ENCODE measurements around the gene SLC39A11.
"Not testable (repeated sequence)": the region's sequence is repeated elsewhere in the genome, so short reads cannot be mapped to it uniquely, and the experiment has no call there.

The SLC39A11 gene

DNA sequence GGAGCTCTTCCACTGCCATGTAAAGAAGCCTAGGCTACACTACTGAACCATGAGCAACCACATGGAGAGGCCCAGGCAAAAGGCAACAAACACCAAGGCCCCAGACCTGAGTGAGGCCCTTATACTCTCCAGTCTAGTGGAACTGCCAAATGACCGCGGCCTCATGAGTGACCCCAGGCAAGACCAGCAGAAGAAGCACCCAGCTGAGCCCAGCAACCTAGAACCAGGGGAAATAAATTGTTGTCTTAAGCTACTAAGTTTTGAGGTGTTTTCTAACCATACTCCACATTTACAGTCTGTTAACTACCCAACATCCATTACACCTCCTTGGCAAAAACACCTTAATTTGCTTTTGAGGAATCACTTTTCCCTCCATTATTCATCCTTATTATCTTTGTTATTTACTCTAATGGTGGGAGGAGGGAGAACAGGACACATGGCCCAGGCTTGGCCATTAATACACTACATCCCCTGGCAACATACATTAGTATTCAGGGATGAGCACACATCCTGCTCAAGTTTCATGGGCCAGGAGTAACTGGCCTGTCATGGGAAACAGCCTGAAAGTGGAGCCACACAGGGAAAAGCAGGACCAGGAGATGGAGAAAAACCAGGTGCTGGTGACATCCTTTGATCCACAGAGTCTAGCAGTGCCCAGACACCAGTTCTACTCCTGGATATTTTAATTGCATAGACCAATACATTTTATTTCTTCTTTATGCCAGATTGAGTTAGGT lies 26.2 kb downstream of the SLC39A11 start:
- H3K4me3 ChIP-seq: no peak overlapping the region
- no peak overlapping the region for H3K27ac ChIP-seq
- peaks cover 52% of the 10 kb centered on the region for H3K4me1 ChIP-seq
- H4K20me1 ChIP-seq: no peaks in the 10 kb centered on the region
- no peak overlapping the region for H3K9ac ChIP-seq
- H3K27me3 ChIP-seq: no peaks in the 10 kb centered on the region
- H3K4me2 ChIP-seq: no peak overlapping the region
- H3K36me3 ChIP-seq: peaks cover 51% of the 10 kb centered on the region
- H3K9me3 ChIP-seq: peaks cover 23% of the 10 kb centered on the region
- no peak for TF ChIP-seq Cebpa-rat (IDR thresholded peaks at IDR 0.05)

GRCh38 chr17:73065376-73065775 lies 27.1 kb downstream of the SLC39A11 start:
- peaks cover 42% of the 10 kb centered on the region for H3K4me1 ChIP-seq
- no peaks in the 10 kb centered on the region for H4K20me1 ChIP-seq
- H3K27ac ChIP-seq: no peak overlapping the region
- peaks cover 48% of the 10 kb centered on the region for H3K36me3 ChIP-seq
- no peak for TF ChIP-seq Cebpa-rat (IDR thresholded peaks at IDR 0.05)
- no peak overlapping the region for H3K9ac ChIP-seq
- no peaks in the 10 kb centered on the region for H3K27me3 ChIP-seq
- H3K4me2 ChIP-seq: no peak overlapping the region
- peaks cover 18% of the 10 kb centered on the region for H3K9me3 ChIP-seq
- H3K4me3 ChIP-seq: no peak overlapping the region

- peak overlapping the region; percentile 7; the same call in 1 of the 2 replicates for H3K27ac ChIP-seq
- no peak for TF ChIP-seq Cebpa-rat (IDR thresholded peaks at IDR 0.05)
Measured at GRCh38 chr17:73064084-73064938, 28.2 kb downstream of the SLC39A11 start.

GRCh38 chr17:73062726-73063125 lies 29.8 kb downstream of the SLC39A11 start:
- TF ChIP-seq Cebpa-rat (IDR thresholded peaks at IDR 0.05): no peak
- Histone ChIP-seq H3K4me3 (no peak overlapping the region), H3K4me2 (no peak overlapping the region)

More at GRCh38 chr17:73064084-73064938, 28.2 kb downstream of the SLC39A11 start:
- Histone ChIP-seq H3K36me3 (peaks cover 37% of the 10 kb centered on the region), H3K4me2 (peak overlapping the region; percentile 36), H3K4me3 (no peak overlapping the region), H3K9me3 (peaks cover 9% of the 10 kb centered on the region), H3K9ac (no peak overlapping the region), H3K4me1 (peaks cover 31% of the 10 kb centered on the region), H3K27me3 (no peaks in the 10 kb centered on the region), H4K20me1 (no peaks in the 10 kb centered on the region)

GRCh38 chr17:73061161-73061560 lies 31.3 kb downstream of the SLC39A11 start:
- H3K9me3 ChIP-seq: no peaks in the 10 kb centered on the region; the same call in 1 of the 2 replicates
- H3K9ac ChIP-seq: no peak overlapping the region
- no peak for TF ChIP-seq Cebpa-rat (IDR thresholded peaks at IDR 0.05)
- no peak overlapping the region for H3K4me2 ChIP-seq
- peaks cover 17% of the 10 kb centered on the region for H3K4me1 ChIP-seq
- no peak overlapping the region for H3K4me3 ChIP-seq
- no peaks in the 10 kb centered on the region for H4K20me1 ChIP-seq
- no peak overlapping the region for H3K27ac ChIP-seq
- peaks cover 16% of the 10 kb centered on the region for H3K36me3 ChIP-seq
- H3K27me3 ChIP-seq: no peaks in the 10 kb centered on the region

More at GRCh38 chr17:73062726-73063125, 29.8 kb downstream of the SLC39A11 start:
- Histone ChIP-seq H3K9ac (no peak overlapping the region), H3K4me1 (peaks cover 17% of the 10 kb centered on the region), H3K27me3 (no peaks in the 10 kb centered on the region), H3K27ac (no peak overlapping the region), H3K9me3 (peaks cover 5% of the 10 kb centered on the region; the same call in 1 of the 2 replicates), H3K36me3 (peaks cover 30% of the 10 kb centered on the region), H4K20me1 (no peaks in the 10 kb centered on the region)

DNA sequence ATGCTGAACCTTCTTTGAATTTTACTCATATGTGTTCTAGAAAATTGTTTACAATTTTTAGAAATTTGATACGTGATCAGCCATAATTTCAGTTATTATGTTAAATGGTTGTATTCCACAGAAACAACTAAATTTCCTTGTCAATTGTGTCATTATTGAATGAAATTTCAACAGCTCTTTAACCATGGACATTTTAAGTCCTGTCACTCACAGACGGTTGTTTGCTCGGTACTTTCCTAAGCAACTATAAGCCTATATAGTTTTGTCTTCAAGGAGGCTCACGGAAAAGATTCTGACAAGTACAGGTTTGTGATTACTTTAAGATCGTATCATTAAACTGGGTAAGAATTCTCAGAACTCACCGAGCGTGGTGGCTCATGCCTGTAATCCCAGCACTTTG lies 31.8 kb downstream of the SLC39A11 start:
- no peak overlapping the region for H3K4me3 ChIP-seq
- H3K27me3 ChIP-seq: no peaks in the 10 kb centered on the region
- peaks cover 17% of the 10 kb centered on the region for H3K4me1 ChIP-seq
- no peak for TF ChIP-seq Cebpa-rat (IDR thresholded peaks at IDR 0.05)
- no peaks in the 10 kb centered on the region for H3K9me3 ChIP-seq
- no peaks in the 10 kb centered on the region for H4K20me1 ChIP-seq
- no peak overlapping the region for H3K9ac ChIP-seq
- H3K4me2 ChIP-seq: no peak overlapping the region
- H3K27ac ChIP-seq: no peak overlapping the region
- H3K36me3 ChIP-seq: peaks cover 12% of the 10 kb centered on the region; the same call in 1 of the 2 replicates

GRCh38 chr17:73059713-73060112 lies 32.8 kb downstream of the SLC39A11 start:
- peaks cover 17% of the 10 kb centered on the region; the same call in 1 of the 2 replicates for H3K36me3 ChIP-seq
- H3K4me1 ChIP-seq: peaks cover 16% of the 10 kb centered on the region
- H3K4me2 ChIP-seq, H3K27ac ChIP-seq, H3K27me3 ChIP-seq, H3K9ac ChIP-seq, H4K20me1 ChIP-seq, H3K4me3 ChIP-seq, H3K9me3 ChIP-seq: not testable (repeated sequence)

DNA sequence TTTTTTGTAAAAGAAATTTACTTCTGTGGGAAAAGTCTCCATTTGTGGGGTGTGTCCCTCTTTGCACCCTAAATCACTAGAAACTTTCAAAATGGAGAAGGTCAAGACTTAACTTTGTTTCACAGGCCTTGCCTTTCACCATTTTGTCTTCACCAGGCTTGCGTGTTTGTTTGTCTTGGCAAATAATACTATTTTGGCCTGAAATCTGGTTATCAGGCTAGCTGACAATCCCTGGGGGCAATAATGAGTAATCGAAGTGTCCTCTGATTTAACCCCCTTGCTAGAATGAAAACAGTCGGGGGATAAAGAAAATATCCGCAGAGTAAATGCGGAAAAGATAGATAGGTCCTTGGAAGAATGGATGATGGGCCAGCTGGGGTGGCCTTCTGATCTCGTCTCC lies 34.5 kb downstream of the SLC39A11 start:
- H3K9me3 ChIP-seq: no peaks in the 10 kb centered on the region
- H3K27me3 ChIP-seq: no peaks in the 10 kb centered on the region
- no peak overlapping the region for H3K9ac ChIP-seq
- TF ChIP-seq Cebpa-rat (IDR thresholded peaks at IDR 0.05): no peak
- peaks cover 21% of the 10 kb centered on the region for H3K36me3 ChIP-seq
- H4K20me1 ChIP-seq: no peaks in the 10 kb centered on the region
- peaks cover 10% of the 10 kb centered on the region for H3K4me1 ChIP-seq
- no peak overlapping the region for H3K4me2 ChIP-seq
- no peak overlapping the region for H3K4me3 ChIP-seq
- H3K27ac ChIP-seq: no peak overlapping the region

DNA sequence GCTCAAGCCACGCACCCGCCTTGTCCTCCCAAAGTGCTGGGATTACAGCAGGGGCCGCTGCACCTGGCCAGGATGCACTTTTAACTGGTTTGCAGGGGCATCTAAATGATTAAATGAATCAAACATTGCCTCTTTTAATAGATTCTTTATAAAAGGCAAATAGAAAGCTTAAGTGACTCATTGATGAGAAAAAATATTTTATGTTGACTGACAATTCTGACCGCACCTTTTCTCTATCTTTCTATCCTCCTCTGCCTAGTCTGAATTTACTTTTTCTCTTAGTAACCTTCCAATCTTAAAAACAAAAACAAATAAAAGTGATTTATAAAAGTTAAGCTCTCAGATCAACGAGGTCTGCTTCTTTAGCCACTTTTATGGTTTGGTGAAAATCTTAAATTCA lies 35.3 kb downstream of the SLC39A11 start:
- Histone ChIP-seq H3K4me2 (no peak overlapping the region), H3K9me3 (no peaks in the 10 kb centered on the region), H3K9ac (no peak overlapping the region), H4K20me1 (no peaks in the 10 kb centered on the region), H3K36me3 (peaks cover 14% of the 10 kb centered on the region), H3K27ac (no peak overlapping the region), H3K27me3 (no peaks in the 10 kb centered on the region), H3K4me3 (no peak overlapping the region), H3K4me1 (peaks cover 18% of the 10 kb centered on the region)
- TF ChIP-seq Cebpa-rat (IDR thresholded peaks at IDR 0.05): no peak

- H3K4me1 ChIP-seq: peaks cover 22% of the 10 kb centered on the region
- H3K27ac ChIP-seq: no peak overlapping the region
- H3K4me3 ChIP-seq: no peak overlapping the region
- no peak for TF ChIP-seq Cebpa-rat (IDR thresholded peaks at IDR 0.05)
- peaks cover 4% of the 10 kb centered on the region; the same call in 1 of the 2 replicates for H3K9me3 ChIP-seq
- peak overlapping the region; percentile 13; the same call in 1 of the 2 replicates for H3K4me2 ChIP-seq
- H3K27me3 ChIP-seq: no peaks in the 10 kb centered on the region
- H3K36me3 ChIP-seq: peaks cover 38% of the 10 kb centered on the region
- no peaks in the 10 kb centered on the region for H4K20me1 ChIP-seq
- H3K9ac ChIP-seq: no peak overlapping the region
Measured at GRCh38 chr17:73052923-73053322, 39.6 kb downstream of the SLC39A11 start.

Data from BLaER1 (cell line).